NK-92 (cell line): ENCODE results near the gene COMMD10.

Experiments used
- DNase-seq: peaks from one replicate; lab custom pipeline; 2025; ENCODE audit not compliant: unreplicated experiment; lab: John Stamatoyannopoulos, UW

Gene COMMD10

GRCh38 chr5:116212225-116212624, 127.4 kb downstream of the COMMD10 start:
- no peak for DNase-seq

GRCh38 chr5:116216246-116216645, 131.4 kb downstream of the COMMD10 start:
- DNase-seq = no peak

GRCh38 chr5:116225281-116225922, 140.6 kb downstream of the COMMD10 start:
- no peak for DNase-seq

DNA sequence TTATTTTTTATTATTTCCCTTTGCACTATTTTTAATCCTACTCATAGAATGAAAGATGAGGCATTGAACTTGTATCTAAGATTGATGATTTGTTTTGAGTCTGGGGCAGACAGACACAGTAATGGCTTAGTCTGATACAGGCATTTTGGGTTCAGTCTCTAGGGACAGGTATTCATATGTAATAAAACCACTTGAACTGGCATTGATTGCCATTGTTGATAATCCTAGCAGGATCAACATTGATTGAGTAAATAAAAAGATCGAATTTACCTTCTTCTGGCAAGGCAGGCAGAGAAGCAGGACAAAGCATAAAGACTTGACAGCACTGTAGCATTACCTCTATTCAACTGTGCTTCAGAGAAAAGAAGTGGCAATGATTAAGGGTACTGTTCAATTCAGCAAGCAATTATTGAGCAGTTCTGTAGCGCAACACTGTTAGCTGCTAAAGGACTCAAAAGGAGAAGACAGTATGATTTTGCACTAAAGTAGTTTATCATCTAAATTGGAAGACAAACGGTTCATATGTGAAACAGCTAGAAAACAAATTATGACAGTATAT, 144.4 kb downstream of the COMMD10 start:
- DNase-seq = no peak

DNA sequence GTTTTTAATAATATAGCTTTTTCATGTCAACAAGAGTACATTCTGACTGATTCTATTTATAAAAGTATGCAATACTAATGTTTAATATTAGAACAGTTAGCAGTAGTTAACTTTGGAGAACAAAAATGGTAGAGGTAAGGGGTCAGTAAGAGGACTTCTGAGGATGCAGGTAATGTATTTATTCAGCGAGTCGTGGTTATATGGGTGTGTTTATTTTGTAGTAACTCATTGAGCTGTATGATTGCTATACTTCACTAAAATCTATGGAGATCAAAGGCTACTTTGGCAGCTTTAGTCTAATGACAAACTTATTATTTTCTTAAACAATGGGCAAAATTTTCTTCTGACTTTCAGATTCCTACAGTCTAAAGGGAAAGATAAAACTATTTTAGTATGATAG, 146.5 kb downstream of the COMMD10 start:
- DNase-seq = no peak

- no peak for DNase-seq
These were observed 149.9 kb downstream of the COMMD10 start for GRCh38 chr5:116234681-116235080.

DNA sequence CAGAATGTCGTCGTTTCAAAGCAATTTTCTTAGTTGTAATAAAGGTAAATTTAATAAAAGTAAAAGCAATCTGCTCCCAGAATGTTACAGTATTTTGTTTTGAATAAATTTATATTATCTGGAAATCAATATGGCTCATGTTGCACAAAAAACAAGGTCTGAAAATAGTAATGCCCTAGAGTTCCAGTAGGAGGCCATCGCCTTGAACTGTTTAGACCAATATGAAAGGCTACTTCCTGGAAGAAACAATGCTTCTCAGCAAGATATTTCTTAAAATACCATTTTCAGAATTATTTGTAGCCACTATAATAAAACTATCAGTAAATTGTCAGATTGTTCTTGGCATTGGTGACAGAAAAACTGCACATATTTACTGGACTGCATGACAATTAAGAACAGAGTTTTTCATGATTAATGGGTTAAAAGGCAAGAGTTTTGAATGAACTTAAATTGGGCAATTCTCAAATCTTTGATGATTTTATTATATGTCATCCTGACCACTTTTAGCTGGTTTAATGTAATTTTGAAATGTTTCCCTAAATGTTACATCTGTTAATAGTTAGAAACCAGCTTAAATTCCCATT, 153.2 kb downstream of the COMMD10 start:
- DNase-seq = no peak

- DNase-seq = no peak
These were observed 157.5 kb downstream of the COMMD10 start for GRCh38 chr5:116242343-116242742.

GRCh38 chr5:116248432-116248831, 163.6 kb downstream of the COMMD10 start:
- DNase-seq = no peak

DNA sequence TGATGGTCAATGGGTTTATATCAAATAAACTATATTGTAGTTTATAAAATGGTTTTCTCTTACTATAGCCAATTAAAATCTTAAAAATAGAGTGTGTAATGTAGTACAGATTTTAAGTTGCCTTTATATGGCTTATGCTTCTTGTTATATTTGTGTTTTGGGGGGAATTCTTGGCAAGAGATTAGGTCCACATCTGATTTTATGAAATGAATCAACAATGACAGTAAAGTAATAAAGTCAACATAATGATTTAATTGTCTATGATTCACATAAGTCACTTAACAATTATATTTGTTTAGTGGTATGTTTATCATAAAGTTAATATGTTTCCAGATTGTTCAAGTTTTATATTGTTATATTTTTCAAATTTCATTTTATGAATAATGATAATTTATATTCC, 164.8 kb downstream of the COMMD10 start:
- no peak for DNase-seq

GRCh38 chr5:116256717-116257116, 171.9 kb downstream of the COMMD10 start:
- no peak for DNase-seq

DNA sequence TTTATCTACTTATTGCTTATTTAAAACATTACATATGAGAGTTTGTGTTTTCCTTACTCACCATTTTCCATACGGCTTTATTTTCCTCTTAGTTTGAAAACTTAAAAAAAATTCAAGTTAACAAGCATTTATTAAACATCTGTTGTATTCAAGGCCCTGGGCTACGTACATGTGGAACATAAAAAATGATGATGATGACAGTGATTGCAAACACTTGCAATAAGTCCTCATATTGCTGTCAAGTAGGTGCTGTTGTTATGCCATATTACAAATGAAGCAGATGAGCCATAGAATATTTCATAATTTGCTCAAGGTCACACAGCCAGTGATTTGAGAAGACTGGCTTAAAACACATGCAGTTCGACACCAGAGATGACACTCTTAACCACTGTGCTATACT, 180.6 kb downstream of the COMMD10 start:
- DNase-seq = no peak

DNA sequence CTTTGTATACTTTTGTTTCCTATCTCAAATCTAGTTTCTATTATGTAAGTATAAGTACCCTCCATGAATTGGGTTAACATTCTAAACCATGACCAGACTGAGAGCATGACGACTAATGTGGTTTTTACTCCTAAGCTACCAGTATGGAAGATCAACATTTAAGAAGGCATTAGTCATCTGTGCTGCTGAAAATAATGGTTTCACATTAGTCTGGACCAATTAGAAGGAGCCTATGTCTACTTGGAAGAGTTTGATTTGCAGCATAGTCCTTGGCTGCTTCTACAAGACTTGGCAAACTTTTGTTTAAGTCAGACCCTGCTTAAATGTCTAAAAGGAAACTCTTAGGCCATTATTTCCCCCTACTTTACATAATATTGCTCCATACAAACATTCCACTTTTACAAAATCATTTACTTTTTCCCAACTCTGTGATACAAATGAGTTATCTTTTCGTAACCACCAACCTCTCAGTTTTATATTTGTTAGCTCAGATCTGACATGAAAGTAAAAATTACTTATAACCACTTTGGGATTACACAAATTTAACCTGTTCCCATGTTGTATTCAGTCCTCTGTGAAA, 186.7 kb downstream of the COMMD10 start:
- no peak for DNase-seq

DNA sequence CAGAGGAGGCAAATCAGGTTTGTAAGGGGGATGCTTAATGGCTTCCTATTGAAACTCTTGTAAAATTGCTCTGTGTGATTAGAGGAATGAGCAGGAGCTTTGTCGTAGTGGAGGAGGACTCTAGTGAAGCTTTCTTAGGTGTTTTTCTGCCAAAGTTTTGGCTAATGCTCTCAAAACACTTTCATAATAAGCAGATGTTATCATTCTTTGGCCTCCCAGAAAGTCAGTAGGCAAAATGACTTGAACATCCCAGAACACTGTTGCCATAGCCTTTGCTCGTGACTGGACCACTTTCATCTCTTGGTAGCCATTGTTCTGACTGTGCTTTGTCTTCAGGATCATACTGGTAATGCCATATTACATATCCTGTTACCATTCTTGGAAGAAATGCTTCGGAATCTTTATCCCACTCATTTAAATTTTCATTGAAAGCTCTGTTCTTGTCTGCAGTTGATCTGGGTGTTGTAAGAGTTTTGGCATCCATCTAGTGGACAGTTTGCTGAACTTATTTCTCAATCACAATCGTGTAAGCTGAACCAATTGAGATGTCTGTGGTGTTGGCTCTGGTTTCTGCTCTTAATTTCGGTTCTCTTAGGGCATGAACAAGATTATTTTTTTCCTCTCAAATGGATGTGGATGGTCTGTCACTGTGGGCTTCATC, 187.6 kb downstream of the COMMD10 start:
- no peak for DNase-seq

DNA sequence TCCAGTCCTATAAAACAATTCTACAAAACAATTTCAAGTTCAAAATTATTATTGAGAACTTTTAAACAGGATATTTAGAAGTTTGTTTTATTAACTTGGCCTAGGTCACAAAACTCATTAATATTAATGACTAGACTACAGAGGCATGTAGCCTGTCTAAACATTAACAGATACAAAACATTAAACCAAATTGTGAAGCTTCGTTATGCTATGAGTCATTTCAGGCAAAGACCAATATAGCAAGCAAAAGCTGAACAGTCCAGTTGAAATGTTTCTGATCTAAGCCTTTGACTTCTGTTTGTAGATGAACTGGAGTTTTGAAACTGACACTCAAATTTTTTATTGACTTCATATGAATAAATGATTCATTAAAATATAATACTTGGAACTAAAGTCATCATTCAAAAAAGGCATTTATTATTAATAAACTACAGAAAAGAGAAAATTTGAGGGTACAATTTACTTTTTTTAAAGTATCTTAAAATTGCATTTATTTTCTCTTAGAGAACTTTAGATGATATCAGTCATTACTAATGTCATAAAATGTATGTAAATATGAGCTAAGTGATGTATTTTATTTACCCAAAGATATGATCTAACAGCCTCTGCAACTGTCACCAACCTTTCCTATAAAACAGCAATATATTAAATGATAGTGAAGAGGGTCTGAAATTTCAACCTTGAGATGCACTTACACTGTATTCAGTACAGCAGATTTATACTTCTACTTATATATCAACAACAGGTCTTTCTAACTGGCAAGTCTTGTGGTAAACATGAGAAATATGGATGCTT, 188.8 kb downstream of the COMMD10 start:
- no peak for DNase-seq

GRCh38 chr5:116274251-116274650, 189.4 kb downstream of the COMMD10 start:
- no peak for DNase-seq

GRCh38 chr5:116275282-116275681, 190.5 kb downstream of the COMMD10 start:
- no peak for DNase-seq

GRCh38 chr5:116276952-116277351, 192.1 kb downstream of the COMMD10 start:
- DNase-seq = no peak

GRCh38 chr5:116280149-116280803, 195.5 kb downstream of the COMMD10 start:
- no peak for DNase-seq

DNA sequence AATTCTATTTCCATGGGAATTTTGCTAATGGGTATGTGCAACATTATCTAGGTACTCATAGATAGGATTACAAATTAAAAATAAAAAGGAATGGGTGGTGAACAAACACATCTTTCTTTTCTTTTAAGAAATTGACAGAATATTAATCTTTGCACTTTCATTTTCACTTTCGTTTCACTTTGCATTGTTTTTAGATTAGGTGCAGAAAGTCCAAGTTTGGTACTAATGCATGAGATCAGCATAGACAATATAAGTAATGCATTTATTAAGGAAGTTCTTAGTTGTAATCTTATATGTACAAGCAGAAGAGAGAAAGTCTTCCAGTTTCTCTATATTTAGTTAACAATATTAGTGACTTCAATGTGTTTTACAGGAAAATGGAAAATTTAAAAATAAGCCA, 196.5 kb downstream of the COMMD10 start:
- DNase-seq = no peak

GRCh38 chr5:116288524-116288923, 203.7 kb downstream of the COMMD10 start:
- DNase-seq = no peak
